ENCODE data around the gene PISD.
A peak's percentile ranks its signal among the peaks of the same experiment; 100 is the strongest.

Gene PISD

DNA sequence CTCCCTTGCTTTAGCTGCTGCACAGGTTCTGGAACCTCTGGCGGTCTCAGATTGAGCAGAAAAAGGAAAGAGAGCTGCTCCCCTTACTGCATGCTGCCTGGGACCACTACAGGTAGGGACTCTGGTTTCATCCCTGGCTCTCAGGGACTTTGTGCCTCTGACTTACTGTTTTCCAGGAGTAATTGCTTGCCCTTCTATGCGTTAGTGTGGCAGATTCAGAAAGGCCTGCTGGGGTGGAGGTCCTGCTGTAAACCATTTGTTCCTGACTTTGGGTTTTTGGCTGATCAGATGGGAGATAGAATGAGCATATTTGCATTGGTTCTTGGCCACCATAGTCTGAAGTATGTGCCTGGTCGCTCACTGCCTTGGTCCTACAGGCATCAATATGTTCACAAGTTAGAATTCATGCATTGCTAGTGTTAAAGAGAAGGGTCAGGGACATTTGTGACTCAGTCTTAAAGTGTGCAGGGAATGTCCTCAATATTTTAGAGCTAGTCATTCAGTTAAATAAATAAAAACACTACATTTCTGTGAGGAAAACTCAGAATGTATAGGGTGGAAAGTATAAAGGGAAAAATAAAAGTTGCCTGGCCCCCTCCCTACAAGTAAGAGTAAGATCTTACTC, 78.0 kb downstream of the PISD start:
- TF ChIP-seq CTCF (IDR thresholded peaks at IDR 0.05; ENCODE audit: low read depth, low read length) (no peak), EZH2phosphoT487 (IDR thresholded peaks at IDR 0.05; ENCODE audit: low read depth) (no peak)
- Histone ChIP-seq H3K9ac (ENCODE audit: low read length) (peak overlapping the region; percentile 10; the same call in 1 of the 2 replicates), H3K36me3 (replicated peaks; ENCODE audit: low read depth, low read length) (peaks cover 69% of the 10 kb centered on the region), H3K27me3 (ENCODE audit: low read depth, low read length) (no peaks in the 10 kb centered on the region), H3K27ac (ENCODE audit: low read length) (no peak overlapping the region), H3K9me3 (ENCODE audit: insufficient read depth, low read length) (no peaks in the 10 kb centered on the region), H3K79me2 (ENCODE audit: low read length) (no peaks in the 10 kb centered on the region), H3K4me3 (ENCODE audit: low read length) (no peak overlapping the region), H3K4me1 (ENCODE audit: low read length) (peaks cover 57% of the 10 kb centered on the region), H3K4me2 (ENCODE audit: low read length) (peak overlapping the region; percentile 83), H2AFZ (ENCODE audit: low read depth, low read length) (no peak overlapping the region), H4K20me1 (ENCODE audit: insufficient read depth, low read length) (no peaks in the 10 kb centered on the region)

DNA sequence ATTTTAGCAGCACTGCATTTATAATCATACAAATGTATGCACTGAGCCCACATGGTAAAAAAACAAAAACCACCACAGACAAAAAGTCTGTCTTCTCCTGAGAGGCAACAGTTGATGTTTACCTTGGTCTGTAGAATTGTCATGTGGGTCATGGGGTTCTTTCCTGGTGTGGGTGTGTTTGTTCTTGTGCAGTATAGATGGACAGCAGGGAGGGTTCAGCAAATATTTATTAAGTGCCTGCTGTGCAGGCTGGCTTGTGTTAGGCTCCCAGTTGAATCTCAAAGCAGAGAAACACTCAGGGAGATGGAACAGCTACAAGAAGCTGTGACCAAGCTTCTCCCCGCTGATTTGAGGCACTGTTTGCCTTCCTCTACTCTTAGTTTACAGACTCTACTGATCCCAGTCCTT, 82.2 kb downstream of the PISD start:
- peaks cover 45% of the 10 kb centered on the region for H3K36me3 ChIP-seq (replicated peaks; ENCODE audit: low read depth, low read length)
- H3K4me2 ChIP-seq (ENCODE audit: low read length) = no peak overlapping the region
- H3K27ac ChIP-seq (ENCODE audit: low read length) = peak overlapping the region; percentile 10; the same call in 1 of the 2 replicates

GRCh38 chr22:31578171-31578570, 83.8 kb downstream of the PISD start:
- no peak overlapping the region for H3K4me2 ChIP-seq (ENCODE audit: low read length)
- H3K4me1 ChIP-seq (ENCODE audit: low read length) = peaks cover 15% of the 10 kb centered on the region
- H3K79me2 ChIP-seq (ENCODE audit: low read length) = no peaks in the 10 kb centered on the region
- no peak for TF ChIP-seq CTCF (IDR thresholded peaks at IDR 0.05; ENCODE audit: low read depth, low read length)
- TF ChIP-seq EZH2phosphoT487 (IDR thresholded peaks at IDR 0.05; ENCODE audit: low read depth) = no peak
- H3K36me3 ChIP-seq (replicated peaks; ENCODE audit: low read depth, low read length) = peaks cover 33% of the 10 kb centered on the region
- no peaks in the 10 kb centered on the region for H3K27me3 ChIP-seq (ENCODE audit: low read depth, low read length)
- no peaks in the 10 kb centered on the region for H3K9me3 ChIP-seq (ENCODE audit: insufficient read depth, low read length)
- no peak overlapping the region for H2AFZ ChIP-seq (ENCODE audit: low read depth, low read length)
- H3K9ac ChIP-seq (ENCODE audit: low read length) = no peak overlapping the region
- no peak overlapping the region for H3K27ac ChIP-seq (ENCODE audit: low read length)
- no peaks in the 10 kb centered on the region for H4K20me1 ChIP-seq (ENCODE audit: insufficient read depth, low read length)
- no peak overlapping the region for H3K4me3 ChIP-seq (ENCODE audit: low read length)

More for the DNA sequence above, 82.2 kb downstream of the PISD start:
- H3K79me2 ChIP-seq (ENCODE audit: low read length) = no peaks in the 10 kb centered on the region
- no peak overlapping the region for H3K9ac ChIP-seq (ENCODE audit: low read length)
- no peaks in the 10 kb centered on the region for H3K27me3 ChIP-seq (ENCODE audit: low read depth, low read length)
- H2AFZ ChIP-seq (ENCODE audit: low read depth, low read length) = no peak overlapping the region
- no peaks in the 10 kb centered on the region for H3K9me3 ChIP-seq (ENCODE audit: insufficient read depth, low read length)
- no peak overlapping the region for H3K4me3 ChIP-seq (ENCODE audit: low read length)
- H4K20me1 ChIP-seq (ENCODE audit: insufficient read depth, low read length) = no peaks in the 10 kb centered on the region
- no peak for TF ChIP-seq CTCF (IDR thresholded peaks at IDR 0.05; ENCODE audit: low read depth, low read length)
- TF ChIP-seq EZH2phosphoT487 (IDR thresholded peaks at IDR 0.05; ENCODE audit: low read depth) = no peak
- H3K4me1 ChIP-seq (ENCODE audit: low read length) = peaks cover 31% of the 10 kb centered on the region

- H3K4me3 ChIP-seq (ENCODE audit: low read length) = no peak overlapping the region
- no peak overlapping the region for H3K4me2 ChIP-seq (ENCODE audit: low read length)
- H3K4me1 ChIP-seq (ENCODE audit: low read length) = peaks cover 10% of the 10 kb centered on the region
- no peak overlapping the region for H2AFZ ChIP-seq (ENCODE audit: low read depth, low read length)
- no peak overlapping the region for H3K27ac ChIP-seq (ENCODE audit: low read length)
- no peak overlapping the region for H3K9ac ChIP-seq (ENCODE audit: low read length)
- no peaks in the 10 kb centered on the region for H3K79me2 ChIP-seq (ENCODE audit: low read length)
- TF ChIP-seq EZH2phosphoT487 (IDR thresholded peaks at IDR 0.05; ENCODE audit: low read depth) (no peak), CTCF (IDR thresholded peaks at IDR 0.05; ENCODE audit: low read depth, low read length) (no peak)
- no peaks in the 10 kb centered on the region for H4K20me1 ChIP-seq (ENCODE audit: insufficient read depth, low read length)
- H3K36me3 ChIP-seq (replicated peaks; ENCODE audit: low read depth, low read length) = peaks cover 37% of the 10 kb centered on the region
- H3K9me3 ChIP-seq (ENCODE audit: insufficient read depth, low read length) = no peaks in the 10 kb centered on the region
- no peaks in the 10 kb centered on the region for H3K27me3 ChIP-seq (ENCODE audit: low read depth, low read length)
Observed at GRCh38 chr22:31577711-31578110, 84.3 kb downstream of the PISD start.
